Measurements from ENCODE around the gene GALNS. TPM values are rescaled to one million over a fixed set of nuclear protein-coding genes. Genes with fewer than 3 reads are reported as not detected.

GALNS gene
- total RNA-seq, 1 experiment from 2014 or later: 81.6 TPM

DNA sequence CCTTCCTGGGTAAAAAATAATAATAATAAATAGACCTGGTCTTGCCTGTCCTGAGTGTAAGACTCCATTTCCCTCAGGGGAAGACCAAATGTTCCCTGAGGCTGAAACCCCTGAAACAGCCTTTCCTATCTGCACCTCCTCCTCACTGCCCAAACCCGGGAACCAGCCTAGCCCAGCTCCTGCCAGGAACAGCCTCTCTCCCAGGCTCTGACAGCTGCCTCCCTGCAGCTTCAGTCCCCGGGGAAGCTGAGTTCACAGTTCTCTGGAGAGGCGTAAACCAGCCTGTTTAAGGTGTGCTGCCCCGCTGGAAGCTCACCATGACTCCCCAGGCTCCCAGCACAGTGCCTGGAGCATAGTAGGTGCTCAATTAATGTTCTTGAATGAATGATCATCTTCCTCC is 60.5 kb downstream of the GALNS start:
- CTCF ChIA-PET: interaction anchor here (1.2 kb wide), 1 partner anchor 60 kb away, joined by 5 read pairs; no protein-coding TSS in a partner anchor
- no TSS peak for BruUV-seq (replicated peaks)
- Histone ChIP-seq H3K4me1 (ENCODE audit: control insufficient read depth, insufficient read depth, low read length) (peaks cover 3% of the 10 kb centered on the region; the same call in 1 of the 2 replicates), H3K27ac (ENCODE audit: low read length) (no peak overlapping the region), H3K27me3 (ENCODE audit: control insufficient read depth, insufficient read depth, low read length) (no peaks in the 10 kb centered on the region), H3K36me3 (ENCODE audit: control insufficient read depth, insufficient read depth, low read length) (no peaks in the 10 kb centered on the region), H3K4me3 (ENCODE audit: low read depth in 2 of 2, low read length in 2 of 2) (no peak overlapping the region), H3K9me3 (ENCODE audit: control insufficient read depth, insufficient read depth, low read depth, low read length) (no peaks in the 10 kb centered on the region)
- intact Hi-C loops (cut with micrococcal nuclease; ENCODE audit: unreplicated experiment) (no loop called here), in situ Hi-C loops (cut with HindIII; ENCODE audit: low pct_unique_long_range_greater_than_20kb, low sequenced_read_pairs) (no loop called here)
- DNase-seq (ENCODE audit: low read depth, low spot score) (no peak), ATAC-seq (no peak)
- TF ChIP-seq, protein P1, sequence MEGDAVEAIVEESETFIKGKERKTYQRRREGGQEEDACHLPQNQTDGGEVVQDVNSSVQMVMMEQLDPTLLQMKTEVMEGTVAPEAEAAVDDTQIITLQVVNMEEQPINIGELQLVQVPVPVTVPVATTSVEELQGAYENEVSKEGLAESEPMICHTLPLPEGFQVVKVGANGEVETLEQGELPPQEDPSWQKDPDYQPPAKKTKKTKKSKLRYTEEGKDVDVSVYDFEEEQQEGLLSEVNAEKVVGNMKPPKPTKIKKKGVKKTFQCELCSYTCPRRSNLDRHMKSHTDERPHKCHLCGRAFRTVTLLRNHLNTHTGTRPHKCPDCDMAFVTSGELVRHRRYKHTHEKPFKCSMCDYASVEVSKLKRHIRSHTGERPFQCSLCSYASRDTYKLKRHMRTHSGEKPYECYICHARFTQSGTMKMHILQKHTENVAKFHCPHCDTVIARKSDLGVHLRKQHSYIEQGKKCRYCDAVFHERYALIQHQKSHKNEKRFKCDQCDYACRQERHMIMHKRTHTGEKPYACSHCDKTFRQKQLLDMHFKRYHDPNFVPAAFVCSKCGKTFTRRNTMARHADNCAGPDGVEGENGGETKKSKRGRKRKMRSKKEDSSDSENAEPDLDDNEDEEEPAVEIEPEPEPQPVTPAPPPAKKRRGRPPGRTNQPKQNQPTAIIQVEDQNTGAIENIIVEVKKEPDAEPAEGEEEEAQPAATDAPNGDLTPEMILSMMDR (IDR thresholded peaks at IDR 0.05): no peak
- no peak for TF ChIP-seq SIN3A (IDR thresholded peaks at IDR 0.05; ENCODE audit: borderline replicate concordance, insufficient read depth, low read depth, low read length)
- TF ChIP-seq, protein P2, sequence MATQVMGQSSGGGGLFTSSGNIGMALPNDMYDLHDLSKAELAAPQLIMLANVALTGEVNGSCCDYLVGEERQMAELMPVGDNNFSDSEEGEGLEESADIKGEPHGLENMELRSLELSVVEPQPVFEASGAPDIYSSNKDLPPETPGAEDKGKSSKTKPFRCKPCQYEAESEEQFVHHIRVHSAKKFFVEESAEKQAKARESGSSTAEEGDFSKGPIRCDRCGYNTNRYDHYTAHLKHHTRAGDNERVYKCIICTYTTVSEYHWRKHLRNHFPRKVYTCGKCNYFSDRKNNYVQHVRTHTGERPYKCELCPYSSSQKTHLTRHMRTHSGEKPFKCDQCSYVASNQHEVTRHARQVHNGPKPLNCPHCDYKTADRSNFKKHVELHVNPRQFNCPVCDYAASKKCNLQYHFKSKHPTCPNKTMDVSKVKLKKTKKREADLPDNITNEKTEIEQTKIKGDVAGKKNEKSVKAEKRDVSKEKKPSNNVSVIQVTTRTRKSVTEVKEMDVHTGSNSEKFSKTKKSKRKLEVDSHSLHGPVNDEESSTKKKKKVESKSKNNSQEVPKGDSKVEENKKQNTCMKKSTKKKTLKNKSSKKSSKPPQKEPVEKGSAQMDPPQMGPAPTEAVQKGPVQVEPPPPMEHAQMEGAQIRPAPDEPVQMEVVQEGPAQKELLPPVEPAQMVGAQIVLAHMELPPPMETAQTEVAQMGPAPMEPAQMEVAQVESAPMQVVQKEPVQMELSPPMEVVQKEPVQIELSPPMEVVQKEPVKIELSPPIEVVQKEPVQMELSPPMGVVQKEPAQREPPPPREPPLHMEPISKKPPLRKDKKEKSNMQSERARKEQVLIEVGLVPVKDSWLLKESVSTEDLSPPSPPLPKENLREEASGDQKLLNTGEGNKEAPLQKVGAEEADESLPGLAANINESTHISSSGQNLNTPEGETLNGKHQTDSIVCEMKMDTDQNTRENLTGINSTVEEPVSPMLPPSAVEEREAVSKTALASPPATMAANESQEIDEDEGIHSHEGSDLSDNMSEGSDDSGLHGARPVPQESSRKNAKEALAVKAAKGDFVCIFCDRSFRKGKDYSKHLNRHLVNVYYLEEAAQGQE (IDR thresholded peaks at IDR 0.05; ENCODE audit: insufficient read depth in 1 of 2, low read depth in 2 of 2, low read length in 1 of 2): no peak
- TF ChIP-seq TCF7L2 (IDR thresholded peaks at IDR 0.05; ENCODE audit: low read depth, low read length): no peak
- no peak for TF ChIP-seq POLR2AphosphoS5 (IDR thresholded peaks at IDR 0.05; ENCODE audit: low read depth, low read length)
- POLR2A ChIA-PET: no interaction called here

DNA sequence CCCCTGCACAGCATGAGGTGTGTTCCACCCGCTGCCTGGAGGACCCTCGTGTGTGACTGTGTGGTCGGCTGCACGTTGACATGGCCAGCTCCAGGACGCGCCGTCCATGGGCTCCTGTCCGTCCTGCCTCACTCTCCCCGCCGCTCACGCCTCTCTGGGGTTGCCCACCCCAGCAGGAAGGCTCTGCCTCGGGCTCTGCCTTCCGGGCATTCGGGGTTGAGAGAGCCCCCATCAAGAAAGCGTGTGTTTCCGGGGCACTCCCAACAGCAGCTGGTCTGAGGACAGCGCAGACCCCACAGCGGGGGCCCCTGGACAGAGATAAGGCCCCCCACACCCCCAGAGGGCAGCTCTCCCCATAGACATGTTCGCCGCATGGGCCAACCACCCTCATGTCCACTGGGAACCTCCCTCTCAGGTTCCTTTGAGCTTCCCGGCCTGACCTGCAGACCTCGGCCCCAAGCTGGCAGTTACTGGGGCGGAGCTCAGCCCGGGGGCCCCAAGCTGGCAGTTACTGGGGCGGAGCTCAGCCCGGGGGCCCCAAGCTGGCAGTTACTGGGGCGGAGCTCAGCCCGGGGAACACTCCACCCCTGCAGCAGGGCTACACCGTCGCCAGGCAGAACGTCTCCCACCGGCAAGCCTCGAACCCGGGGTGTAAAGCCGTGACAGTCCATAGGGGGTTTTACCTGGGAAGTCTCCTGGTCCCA is 63.3 kb downstream of the GALNS start:
- no TSS peak for BruUV-seq (replicated peaks)
- intact Hi-C loops (cut with micrococcal nuclease; ENCODE audit: unreplicated experiment) (no loop called here), in situ Hi-C loops (cut with HindIII; ENCODE audit: low pct_unique_long_range_greater_than_20kb, low sequenced_read_pairs) (no loop called here)
- H3K27me3 ChIP-seq (ENCODE audit: control insufficient read depth, insufficient read depth, low read length): no peaks in the 10 kb centered on the region
- no peak overlapping the region for H3K27ac ChIP-seq (ENCODE audit: low read length)
- no peaks in the 10 kb centered on the region for H3K9me3 ChIP-seq (ENCODE audit: control insufficient read depth, insufficient read depth, low read depth, low read length)
- CTCF ChIA-PET: no interaction called here
- H3K4me3 ChIP-seq (ENCODE audit: low read depth in 2 of 2, low read length in 2 of 2): no peak overlapping the region
- no peaks in the 10 kb centered on the region for H3K36me3 ChIP-seq (ENCODE audit: control insufficient read depth, insufficient read depth, low read length)
- H3K4me1 ChIP-seq (ENCODE audit: control insufficient read depth, insufficient read depth, low read length): peaks cover 3% of the 10 kb centered on the region; the same call in 1 of the 2 replicates
- POLR2A ChIA-PET: interaction anchor here (1.2 kb wide), 1 partner anchor 8 kb away, joined by 11 read pairs; the partner anchor contains the start of gene PIEZO1
- DNase-seq (ENCODE audit: low read depth, low spot score): no peak
- TF ChIP-seq SIN3A (IDR thresholded peaks at IDR 0.05; ENCODE audit: borderline replicate concordance, insufficient read depth, low read depth, low read length) (no peak), TCF7L2 (IDR thresholded peaks at IDR 0.05; ENCODE audit: low read depth, low read length) (no peak), POLR2AphosphoS5 (IDR thresholded peaks at IDR 0.05; ENCODE audit: low read depth, low read length) (no peak)
- TF ChIP-seq, protein P1 (IDR thresholded peaks at IDR 0.05): no peak
- TF ChIP-seq, protein P2 (IDR thresholded peaks at IDR 0.05; ENCODE audit: insufficient read depth in 1 of 2, low read depth in 2 of 2, low read length in 1 of 2): no peak
- ATAC-seq: no peak

Measured in Panc1 (cell line).